ENCODE results near the gene ZNF592. TPM values are rescaled to one million over a fixed set of nuclear protein-coding genes. Genes with fewer than 3 reads are reported as not detected.

The ZNF592 gene
- total RNA-seq, 1 donor from 2014 or later, result 42.3 TPM

DNA sequence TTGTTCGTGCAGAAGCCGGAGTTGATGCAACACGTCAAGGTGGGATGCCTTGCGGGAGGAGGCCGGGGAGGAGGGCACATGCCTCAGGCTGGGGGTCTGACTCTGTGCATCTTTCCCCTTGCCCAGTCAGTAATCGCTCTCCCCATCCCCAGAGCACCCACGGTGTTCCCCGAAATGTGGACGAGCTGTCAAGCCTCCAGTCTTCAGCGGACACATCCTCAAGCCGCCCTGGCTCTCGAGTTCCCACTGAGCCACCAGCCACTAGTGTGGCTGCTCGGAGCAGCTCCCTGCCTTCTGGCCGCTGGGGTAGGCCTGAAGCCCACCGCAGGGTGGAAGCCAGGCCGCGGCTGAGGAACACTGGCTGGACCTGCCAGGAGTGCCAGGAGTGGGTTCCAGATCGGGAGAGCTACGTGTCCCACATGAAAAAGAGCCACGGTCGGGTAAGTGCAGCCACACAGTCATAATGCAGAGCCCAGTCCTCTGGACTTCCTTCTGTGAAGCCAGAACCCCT, 50.1 kb downstream of the ZNF592 start:
- Mint-ChIP-seq H3K4me3 (ENCODE audit: unreplicated experiment) (no peak overlapping the region), H3K4me1 (ENCODE audit: low read depth, unreplicated experiment) (no peaks in the 10 kb centered on the region), H3K36me3 (ENCODE audit: unreplicated experiment) (no peaks in the 10 kb centered on the region), H3K27ac (ENCODE audit: unreplicated experiment) (no peak overlapping the region), H3K9me3 (ENCODE audit: unreplicated experiment) (no peaks in the 10 kb centered on the region), H3K27me3 (ENCODE audit: unreplicated experiment) (peaks cover 2% of the 10 kb centered on the region)
- TF ChIP-seq, protein P1, sequence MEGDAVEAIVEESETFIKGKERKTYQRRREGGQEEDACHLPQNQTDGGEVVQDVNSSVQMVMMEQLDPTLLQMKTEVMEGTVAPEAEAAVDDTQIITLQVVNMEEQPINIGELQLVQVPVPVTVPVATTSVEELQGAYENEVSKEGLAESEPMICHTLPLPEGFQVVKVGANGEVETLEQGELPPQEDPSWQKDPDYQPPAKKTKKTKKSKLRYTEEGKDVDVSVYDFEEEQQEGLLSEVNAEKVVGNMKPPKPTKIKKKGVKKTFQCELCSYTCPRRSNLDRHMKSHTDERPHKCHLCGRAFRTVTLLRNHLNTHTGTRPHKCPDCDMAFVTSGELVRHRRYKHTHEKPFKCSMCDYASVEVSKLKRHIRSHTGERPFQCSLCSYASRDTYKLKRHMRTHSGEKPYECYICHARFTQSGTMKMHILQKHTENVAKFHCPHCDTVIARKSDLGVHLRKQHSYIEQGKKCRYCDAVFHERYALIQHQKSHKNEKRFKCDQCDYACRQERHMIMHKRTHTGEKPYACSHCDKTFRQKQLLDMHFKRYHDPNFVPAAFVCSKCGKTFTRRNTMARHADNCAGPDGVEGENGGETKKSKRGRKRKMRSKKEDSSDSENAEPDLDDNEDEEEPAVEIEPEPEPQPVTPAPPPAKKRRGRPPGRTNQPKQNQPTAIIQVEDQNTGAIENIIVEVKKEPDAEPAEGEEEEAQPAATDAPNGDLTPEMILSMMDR (IDR thresholded peaks at IDR 0.05; ENCODE audit: partially characterized antibody, unreplicated experiment), result no peak
- DNase-seq, result no peak

DNA sequence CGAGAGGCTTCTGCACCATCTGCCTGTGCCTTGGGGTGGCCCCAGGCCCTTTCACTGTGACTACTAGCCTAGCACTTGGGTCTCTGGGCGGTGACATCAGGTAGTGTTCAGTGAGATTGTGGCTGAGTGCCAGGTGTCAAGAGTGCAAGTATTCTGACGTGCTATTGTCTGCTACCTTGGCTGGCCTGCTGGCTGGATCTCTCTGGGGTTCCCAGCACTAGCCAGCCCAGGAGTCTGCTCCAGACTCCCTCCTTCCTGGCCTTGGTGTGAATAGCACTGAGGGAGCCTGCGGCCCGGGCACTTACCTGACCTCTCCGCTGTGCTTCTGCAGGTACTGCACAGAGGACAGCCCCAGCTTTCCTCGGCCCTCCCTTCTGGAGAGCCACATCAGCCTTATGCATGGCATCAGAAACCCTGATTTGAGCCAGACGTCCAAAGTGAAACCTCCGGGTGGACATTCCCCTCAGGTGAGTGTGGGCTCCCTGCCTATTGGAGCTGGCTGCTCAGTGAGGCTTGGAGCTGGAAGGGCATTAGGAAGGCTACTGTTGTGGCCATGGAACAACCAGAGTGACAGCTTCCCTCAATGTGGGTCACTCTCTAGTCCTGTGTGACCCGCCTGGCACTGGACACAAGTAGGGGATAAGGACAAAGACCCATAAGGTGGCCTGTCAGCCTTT, 51.3 kb downstream of the ZNF592 start:
- no peak overlapping the region for H3K4me3 Mint-ChIP-seq (ENCODE audit: unreplicated experiment)
- peaks cover 4% of the 10 kb centered on the region for H3K27me3 Mint-ChIP-seq (ENCODE audit: unreplicated experiment)
- no peak for DNase-seq
- no peaks in the 10 kb centered on the region for H3K9me3 Mint-ChIP-seq (ENCODE audit: unreplicated experiment)
- no peaks in the 10 kb centered on the region for H3K4me1 Mint-ChIP-seq (ENCODE audit: low read depth, unreplicated experiment)
- TF ChIP-seq, protein P1 (IDR thresholded peaks at IDR 0.05; ENCODE audit: partially characterized antibody, unreplicated experiment), result no peak
- no peaks in the 10 kb centered on the region for H3K36me3 Mint-ChIP-seq (ENCODE audit: unreplicated experiment)
- H3K27ac Mint-ChIP-seq (ENCODE audit: unreplicated experiment), result no peak overlapping the region

DNA sequence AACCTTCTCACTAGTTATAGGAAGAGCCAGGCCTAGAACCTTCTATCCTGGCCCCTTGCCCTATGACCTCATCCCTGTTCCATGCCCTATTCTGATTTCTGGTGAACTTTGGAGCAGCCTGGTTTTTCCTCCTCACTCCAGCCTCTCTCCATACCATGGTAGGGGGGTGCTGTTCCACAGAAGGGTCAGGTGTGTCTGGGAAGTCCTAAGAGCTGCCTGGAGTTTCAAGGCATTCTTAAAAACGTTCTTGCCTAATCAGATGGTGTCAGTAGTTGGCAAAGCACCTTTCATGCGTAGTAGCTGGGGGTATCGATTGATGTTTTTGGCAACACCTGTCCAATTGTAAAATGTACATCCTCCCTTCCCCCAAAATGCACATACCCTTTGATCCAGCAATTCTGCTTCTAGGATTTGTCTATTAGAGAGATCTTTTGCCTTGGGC, 52.0 kb downstream of the ZNF592 start:
- Mint-ChIP-seq H3K4me3 (ENCODE audit: unreplicated experiment) (no peak overlapping the region), H3K4me1 (ENCODE audit: low read depth, unreplicated experiment) (no peaks in the 10 kb centered on the region), H3K27me3 (ENCODE audit: unreplicated experiment) (peaks cover 4% of the 10 kb centered on the region), H3K27ac (ENCODE audit: unreplicated experiment) (no peak overlapping the region), H3K36me3 (ENCODE audit: unreplicated experiment) (no peaks in the 10 kb centered on the region), H3K9me3 (ENCODE audit: unreplicated experiment) (no peaks in the 10 kb centered on the region)
- TF ChIP-seq, protein P1 (IDR thresholded peaks at IDR 0.05; ENCODE audit: partially characterized antibody, unreplicated experiment), result no peak
- no peak for DNase-seq

DNA sequence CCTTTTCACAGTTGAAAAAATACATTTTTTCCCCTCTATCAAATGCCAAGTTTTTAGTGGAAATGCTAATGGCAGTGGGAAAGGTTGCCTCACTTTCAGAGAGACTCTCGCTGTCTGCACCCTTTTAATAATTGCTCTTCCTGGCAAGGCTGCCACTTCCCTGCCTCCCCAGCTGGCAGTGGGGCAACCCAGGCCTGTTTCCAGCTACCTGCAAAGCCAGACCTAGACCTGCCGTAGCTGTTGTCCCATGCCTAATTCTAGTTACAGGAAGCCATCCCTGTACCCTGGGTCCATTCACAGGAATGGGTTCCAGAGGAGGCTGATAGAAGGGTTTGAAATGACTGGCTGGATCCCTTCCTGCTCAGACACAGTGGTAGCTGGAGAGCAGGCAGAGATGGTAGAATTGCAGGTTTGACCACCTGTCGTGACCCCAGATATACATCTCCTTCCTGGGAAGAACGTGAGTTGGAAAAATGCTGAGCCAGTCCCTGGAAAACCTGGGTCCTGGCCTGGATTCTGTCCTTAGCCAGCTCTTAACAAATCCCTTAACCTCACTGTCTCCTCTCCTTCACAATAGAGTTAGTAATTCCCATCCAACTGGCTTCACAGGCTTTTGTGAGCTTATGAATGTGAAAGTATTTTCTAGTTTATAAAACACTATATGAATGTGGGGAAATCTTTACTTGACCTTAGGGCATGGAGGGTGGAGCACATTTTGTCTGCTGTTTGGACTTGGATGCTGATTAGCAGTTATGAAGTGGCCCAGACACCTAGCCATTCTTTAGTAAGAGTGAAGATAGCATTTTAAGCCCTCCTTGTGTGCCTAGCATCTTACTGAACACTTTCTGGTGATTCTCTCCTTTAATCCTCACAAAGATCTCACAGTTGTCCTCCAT, 55.9 kb downstream of the ZNF592 start:
- Mint-ChIP-seq H3K9me3 (ENCODE audit: unreplicated experiment) (no peaks in the 10 kb centered on the region), H3K4me1 (ENCODE audit: low read depth, unreplicated experiment) (peaks cover 14% of the 10 kb centered on the region), H3K4me3 (ENCODE audit: unreplicated experiment) (no peak overlapping the region), H3K27me3 (ENCODE audit: unreplicated experiment) (peaks cover 4% of the 10 kb centered on the region), H3K36me3 (ENCODE audit: unreplicated experiment) (no peaks in the 10 kb centered on the region), H3K27ac (ENCODE audit: unreplicated experiment) (no peak overlapping the region)
- TF ChIP-seq, protein P1 (IDR thresholded peaks at IDR 0.05; ENCODE audit: partially characterized antibody, unreplicated experiment), result no peak
- DNase-seq, result no peak
